ENCODE data around the gene APP.
"Not testable (repeated sequence)": the region's sequence is repeated elsewhere in the genome, so short reads cannot be mapped to it uniquely, and the experiment has no call there.

The APP gene

GRCh38 chr21:26162081-26162480, 8.5 kb downstream of the APP start:
- no peak for FAIRE-seq

- FAIRE-seq, result no peak
These were observed 10.7 kb downstream of the APP start for GRCh38 chr21:26159869-26160268.

- FAIRE-seq, result no peak
These were observed 12.8 kb downstream of the APP start for GRCh38 chr21:26157801-26158200.

DNA sequence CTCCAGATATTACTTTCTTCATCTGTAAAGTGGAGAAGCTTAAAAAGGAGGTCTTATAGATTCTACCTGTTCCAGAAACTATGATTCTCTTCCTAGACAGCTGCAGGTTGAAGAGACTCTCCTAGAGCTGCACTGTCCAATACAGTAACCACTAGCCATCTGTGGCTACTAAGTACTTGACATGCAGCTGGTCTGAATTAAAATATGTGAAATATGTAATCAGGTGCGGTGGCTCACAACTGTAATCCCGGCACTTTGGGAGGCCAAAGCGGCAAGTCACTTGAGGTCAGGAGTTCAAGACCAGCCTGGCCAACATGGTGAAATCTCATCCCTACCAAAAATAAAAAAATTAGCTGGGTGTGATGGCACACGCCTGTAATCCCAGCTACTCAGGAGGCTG, 15.8 kb downstream of the APP start:
- FAIRE-seq, result no peak

GRCh38 chr21:26153758-26154157, 16.8 kb downstream of the APP start:
- no peak for FAIRE-seq

DNA sequence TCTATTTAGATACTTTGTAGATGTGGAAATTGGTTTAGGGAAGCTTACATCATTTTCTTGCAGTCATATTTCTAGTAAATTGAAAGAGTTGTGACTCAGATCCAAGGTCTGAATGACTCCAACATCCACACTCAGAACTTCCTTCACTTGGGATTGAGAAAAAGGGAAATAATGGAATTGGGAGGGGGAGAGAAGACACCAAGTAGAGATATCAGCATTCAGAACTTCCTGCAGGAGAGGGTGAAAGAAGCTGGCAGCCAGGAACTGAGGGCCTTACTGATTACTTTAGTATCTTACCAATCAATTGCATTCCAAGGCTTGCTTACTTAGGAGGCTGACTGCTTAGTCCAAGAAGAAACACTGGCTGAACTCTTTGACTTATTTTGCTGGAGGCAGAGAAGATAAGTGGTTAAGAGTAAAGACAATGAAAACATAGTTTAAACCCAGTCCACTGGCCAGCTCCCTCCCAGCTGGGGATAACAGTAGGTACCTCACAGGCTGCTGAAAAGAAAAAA, 21.7 kb downstream of the APP start:
- no peak for FAIRE-seq

GRCh38 chr21:26148071-26148839, 22.3 kb downstream of the APP start:
- FAIRE-seq, result no peak

DNA sequence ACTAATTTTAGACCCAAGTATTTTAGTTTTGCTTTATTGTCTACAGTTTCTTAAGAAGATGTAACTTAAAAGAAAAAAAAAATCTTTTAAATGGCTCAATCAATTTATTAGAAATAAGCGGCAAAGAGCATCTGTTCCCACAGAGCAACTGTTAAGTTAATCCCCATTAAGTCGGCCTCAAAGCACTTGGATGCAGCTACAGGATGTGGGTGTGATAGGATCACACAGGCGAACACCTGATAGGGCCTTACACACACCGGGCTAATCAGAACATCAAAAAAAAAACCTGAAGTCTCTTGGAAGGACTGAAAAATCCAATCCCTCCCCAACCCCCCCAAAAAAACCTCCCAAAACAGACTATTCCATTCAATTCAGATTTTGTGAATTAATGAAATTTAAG, 23.0 kb downstream of the APP start:
- no peak for FAIRE-seq

DNA sequence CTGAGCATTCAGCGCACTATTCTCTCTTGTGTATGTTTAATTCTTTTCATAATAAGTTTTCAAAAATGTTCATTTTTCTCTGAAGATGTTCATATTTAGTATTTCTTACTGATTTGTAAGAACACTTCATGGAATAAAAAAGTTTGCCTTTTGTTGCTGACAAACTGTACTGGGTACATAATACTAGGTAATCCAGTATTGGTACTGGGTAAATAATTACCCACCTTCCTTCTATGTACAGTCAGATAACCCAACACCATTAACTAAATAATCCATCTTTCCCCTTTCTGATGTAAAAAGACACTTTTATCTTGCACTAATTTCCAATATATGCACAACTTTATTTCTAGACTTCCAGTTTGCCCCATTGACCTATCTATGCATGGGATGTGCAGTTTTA, 23.9 kb downstream of the APP start:
- no peak for FAIRE-seq

DNA sequence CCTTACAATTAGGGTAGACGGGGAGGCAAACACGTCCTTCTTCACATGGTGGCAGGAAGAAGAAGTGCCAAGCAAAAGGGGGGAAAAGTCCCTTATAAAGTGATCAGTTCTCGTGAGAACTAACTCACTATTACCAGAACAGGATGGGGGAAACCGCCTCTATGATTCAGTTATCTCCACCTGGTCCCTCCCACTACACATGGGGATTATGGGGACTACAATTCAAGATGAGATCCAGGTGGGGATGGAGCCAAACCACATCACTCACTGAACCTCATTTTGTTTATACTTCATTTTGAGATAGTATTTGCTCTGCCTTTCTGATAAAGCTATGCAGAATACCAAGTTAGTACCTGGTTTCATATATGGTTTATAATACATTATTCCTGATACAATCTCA, 26.5 kb downstream of the APP start:
- no peak for FAIRE-seq

- FAIRE-seq, result no peak
These were observed 28.2 kb downstream of the APP start for GRCh38 chr21:26142363-26142762.

DNA sequence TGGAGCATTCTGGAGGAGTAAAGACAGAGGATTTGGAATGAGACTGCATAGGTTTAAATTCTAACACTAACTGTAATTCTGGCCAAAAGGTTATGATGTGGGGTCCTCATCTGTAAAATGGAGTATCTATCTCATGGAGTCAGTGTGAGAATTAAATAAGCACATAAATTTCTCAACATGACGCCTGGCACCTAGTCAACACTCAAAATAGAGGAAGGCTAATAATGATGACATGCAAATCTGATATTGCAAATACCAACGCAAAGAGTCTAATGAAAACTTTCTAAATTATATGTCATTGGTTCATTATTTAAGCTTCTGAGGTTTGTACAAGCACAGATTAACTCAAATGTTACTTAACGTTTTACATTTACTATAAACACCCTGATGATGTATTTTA, 29.6 kb downstream of the APP start:
- no peak for FAIRE-seq

DNA sequence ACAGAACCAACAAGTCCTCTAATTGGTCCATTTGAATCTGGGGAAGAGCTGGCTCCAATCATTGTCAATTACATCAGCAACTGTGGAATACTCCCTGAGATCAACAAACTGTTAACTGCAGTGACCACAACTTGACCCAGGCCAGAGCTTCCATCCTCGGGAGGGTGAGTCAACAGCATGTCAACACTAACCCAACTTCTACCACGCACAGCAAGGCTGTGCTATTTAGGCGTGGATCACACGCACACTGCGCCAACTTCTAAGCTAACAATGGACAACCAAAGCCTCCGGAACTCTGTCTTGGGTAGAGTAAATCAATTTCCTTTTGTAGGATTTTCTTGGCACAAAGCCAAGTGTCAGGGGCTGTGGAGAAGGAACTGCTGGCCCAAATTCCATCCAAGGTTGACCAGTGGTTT, 30.4 kb downstream of the APP start:
- FAIRE-seq, result no peak

DNA sequence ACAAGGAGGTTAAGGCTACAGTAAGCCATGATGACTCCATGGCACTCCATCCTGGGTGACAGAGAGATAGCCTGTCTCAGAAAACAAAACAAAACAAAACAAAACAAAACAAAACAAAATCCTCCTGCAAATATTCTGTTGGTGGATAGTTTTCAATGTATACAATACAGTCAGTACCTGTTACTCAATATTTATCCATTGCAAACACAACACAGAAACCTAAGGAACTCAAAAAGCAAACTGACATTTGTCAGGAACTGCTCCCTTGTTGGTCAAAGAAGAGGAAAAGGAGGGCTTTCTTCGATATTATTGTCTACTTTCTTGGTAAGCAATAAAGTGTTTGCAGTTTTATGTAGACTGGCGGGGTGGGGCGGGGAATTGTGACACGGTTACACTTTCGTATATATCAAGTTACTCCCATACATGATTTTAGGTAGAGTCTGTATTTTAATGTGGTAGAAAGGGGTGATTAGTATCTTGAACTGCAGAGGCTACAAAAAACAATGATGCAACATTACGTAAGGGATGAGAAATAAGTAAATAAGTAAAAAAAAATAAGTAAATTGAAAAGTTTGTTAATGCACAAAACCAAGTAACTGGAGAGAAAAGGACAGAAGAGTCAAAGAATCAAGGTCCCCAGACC, 31.8 kb downstream of the APP start:
- no peak for FAIRE-seq

GRCh38 chr21:26137379-26138060, 33.0 kb downstream of the APP start:
- no peak for FAIRE-seq

DNA sequence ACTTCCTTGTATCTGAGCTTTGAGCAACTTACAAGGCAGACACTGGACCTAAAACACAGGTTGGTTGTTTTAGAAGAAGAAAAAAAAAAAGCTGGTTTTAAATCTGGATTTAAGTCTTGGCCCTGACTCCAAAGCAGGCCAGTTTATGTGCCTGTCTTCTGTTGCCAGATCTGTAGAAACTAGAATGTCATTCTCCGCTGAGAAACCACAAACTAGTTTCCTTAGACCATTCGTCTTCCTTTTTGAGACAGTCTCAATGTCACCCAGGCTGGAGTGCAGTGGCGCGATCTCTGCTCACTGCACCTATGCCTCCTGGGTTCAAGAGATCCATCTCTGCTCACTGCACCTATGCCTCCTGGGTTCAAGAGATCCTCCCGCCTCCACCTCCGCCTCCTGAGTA, 33.9 kb downstream of the APP start:
- no peak for FAIRE-seq

GRCh38 chr21:26135520-26135919, 35.0 kb downstream of the APP start:
- no peak for FAIRE-seq

DNA sequence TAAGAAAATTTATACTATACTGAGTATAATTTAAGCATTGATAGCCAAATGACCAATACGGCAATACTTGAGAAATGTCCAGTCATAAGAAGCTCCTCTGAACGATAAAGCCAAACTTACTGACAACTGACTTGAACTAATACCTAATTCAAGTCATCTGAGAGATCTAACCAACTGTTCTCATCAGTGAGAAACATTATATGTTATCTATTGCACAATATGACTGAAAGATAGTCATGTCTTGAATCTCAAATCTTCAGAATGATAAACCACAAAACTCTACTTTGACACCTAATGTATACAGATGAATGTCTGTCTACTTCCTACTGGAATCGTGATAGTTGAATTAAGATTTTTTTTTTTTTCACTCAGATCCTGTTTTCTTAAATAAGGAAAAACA, 39.0 kb downstream of the APP start:
- peak; percentile 30 for FAIRE-seq

DNA sequence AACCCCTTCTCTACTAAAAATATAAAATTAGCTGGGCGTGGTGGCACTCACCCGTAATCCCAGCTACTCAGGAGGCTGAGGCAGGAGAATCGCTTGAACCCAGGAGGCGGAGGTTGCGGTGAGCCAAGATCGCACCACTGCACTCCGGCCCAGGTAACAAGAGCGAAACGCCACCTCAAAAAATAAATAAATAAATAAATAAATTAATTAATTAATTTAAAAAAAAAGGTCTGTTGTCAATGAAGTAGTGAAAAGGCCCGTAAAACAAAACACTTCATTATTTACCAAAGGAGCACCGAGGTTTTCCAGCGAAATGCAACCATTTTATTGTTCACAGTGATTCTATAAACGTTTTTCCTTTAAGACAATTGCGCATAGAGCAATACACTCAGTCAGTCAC, 39.5 kb downstream of the APP start:
- not testable (repeated sequence) for FAIRE-seq

DNA sequence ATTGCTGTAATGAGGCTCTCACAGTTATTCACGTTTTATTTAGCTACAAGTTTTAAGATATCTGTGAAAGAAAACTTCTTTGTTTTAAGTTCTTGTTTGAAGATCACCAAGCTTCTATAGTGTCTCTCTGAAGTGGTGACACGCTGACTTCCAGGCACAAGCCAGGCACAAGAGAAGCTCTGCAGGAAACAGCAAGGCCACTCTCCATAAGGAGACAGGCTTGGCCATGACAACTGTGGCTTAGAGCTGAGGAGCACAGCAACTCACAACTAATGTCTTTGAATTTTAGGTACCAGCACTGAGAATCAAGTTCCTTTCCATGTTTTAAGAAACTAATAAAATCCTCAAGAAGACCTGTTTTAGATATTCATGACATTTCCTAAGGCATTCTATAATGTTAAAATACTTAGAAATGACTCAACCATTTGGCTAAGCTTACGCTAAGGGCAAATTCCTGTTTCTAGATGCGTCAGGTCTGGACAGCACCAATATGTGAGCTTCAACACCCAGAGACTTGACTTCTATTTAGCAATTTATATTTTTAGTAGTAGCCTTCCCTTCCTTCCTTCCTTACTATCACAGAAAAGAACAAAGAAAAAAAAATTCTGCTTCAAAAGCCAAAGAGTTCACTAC, 40.2 kb downstream of the APP start:
- no peak for FAIRE-seq

GRCh38 chr21:26127918-26128317, 42.7 kb downstream of the APP start:
- FAIRE-seq, result no peak

DNA sequence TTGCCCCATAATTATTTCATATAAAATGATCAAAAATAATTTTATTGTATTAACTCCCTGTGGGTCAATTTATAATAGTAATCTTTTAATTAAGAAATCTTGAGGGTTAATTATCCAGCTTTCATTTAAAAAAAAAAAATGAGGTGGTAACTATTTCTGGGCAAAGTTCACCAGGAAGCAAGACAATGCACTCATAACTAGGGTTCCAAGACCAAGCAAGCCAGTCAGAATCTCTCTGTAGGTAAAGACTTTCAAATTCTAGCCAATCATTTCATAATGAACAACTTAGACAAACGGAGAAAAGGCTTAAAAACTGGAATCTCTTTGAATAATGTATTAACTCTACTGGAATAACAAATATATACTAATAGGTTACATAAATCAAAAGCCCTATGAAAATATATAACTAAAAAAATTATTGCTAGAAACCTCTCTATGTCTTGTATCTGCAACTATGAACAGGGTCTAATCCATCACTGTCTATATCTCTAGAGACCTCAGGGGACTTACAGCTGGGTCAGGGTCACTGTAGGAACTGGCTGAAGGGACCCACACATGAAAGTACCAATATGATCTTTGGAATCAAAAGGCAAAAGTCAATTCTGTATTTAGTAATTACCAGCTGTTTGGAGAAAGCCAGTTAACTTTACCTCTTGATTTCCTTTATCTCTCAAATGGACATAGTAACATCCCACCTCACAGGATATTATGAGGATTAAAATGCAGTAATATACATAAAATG, 43.3 kb downstream of the APP start:
- no peak for FAIRE-seq

DNA sequence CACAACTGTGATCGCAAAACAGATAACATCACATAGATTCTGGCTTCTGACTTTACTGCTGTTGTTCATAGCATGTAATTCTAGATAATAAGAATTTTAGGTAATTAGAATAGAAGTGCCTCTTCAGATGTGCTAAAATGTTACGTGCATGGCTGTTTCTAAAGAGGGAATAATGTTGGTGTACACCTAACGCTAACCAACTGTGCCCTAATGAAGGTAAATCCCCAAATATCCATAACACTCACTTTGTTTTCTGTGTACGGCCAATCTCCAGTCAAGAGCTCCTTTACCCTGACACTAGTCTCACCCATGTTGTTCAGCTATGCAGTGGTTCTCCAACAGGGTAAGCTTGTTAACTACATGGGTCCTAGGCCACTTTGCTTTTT, 44.4 kb downstream of the APP start:
- no peak for FAIRE-seq
